A673 (cell line): ENCODE measurements around the gene STARD13.

ENCODE experiments used
- EZH2 ChIP-seq: fragments of 200-600 bp; sonication (generic); IDR thresholded peaks from 2 replicates; pipeline ENCODE4 v1.6.1; 2017; ENCODE audit warnings: borderline replicate concordance, low read depth, mild to moderate bottlenecking, mixed read lengths, antibody characterized with exemption, low read length; ENCODE audit not compliant: poor library complexity, severe bottlenecking
- TF ChIP-seq, protein P1 (sequence below): fragments of 300-800, 200-600 bp; sonication (generic); conservative IDR thresholded peaks from 2 replicates; pipeline ENCODE4 v1.5.1; 2017; ENCODE audit warnings: low read depth, mild to moderate bottlenecking, antibody characterized with exemption, low read length, moderate library complexity, mixed read lengths

DNA sequence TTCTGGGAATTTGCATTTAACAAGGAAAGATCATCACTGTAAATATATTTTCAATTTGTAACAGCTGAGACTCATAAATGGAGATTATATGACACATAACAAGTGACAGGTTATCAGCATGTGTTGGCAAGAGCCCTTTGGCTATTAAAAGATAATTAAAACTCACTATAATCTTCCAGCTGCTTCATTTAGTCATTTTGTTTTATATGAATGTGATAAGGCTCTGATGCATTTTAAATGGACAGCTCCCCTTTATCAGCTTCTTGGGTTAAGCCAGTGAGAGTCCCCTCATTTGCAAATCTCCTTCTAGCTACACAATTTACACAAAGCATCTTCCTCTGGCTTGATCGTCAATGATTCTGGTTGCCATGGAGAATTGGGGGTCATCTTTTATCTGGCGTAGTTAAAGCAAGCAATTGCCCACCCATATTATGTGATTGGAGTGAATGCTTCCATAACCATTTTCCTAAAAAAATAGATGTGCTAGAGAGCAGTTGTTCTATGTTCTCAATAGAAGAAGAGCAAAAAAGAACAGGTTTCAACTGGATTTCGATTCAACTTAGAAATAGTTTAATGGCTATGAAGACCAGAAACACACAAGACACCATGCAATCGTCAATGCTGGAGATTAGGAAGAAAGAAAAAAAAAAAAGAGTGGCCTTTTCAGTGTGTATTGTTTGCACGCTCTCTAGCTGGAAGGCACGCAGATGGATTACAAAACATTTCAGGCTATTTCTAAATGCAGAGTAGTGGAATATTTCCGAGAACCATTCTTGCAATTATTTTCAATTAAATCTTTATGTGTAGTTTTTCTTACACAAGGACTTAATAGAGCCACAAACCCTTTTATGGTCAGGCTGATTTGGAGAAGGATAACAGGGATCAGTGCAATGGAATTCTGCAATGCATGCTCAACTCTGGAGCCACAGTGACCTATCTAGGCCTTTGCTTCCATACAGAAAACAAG, 27.4 kb downstream of the STARD13 start:
- TF ChIP-seq, protein P1, sequence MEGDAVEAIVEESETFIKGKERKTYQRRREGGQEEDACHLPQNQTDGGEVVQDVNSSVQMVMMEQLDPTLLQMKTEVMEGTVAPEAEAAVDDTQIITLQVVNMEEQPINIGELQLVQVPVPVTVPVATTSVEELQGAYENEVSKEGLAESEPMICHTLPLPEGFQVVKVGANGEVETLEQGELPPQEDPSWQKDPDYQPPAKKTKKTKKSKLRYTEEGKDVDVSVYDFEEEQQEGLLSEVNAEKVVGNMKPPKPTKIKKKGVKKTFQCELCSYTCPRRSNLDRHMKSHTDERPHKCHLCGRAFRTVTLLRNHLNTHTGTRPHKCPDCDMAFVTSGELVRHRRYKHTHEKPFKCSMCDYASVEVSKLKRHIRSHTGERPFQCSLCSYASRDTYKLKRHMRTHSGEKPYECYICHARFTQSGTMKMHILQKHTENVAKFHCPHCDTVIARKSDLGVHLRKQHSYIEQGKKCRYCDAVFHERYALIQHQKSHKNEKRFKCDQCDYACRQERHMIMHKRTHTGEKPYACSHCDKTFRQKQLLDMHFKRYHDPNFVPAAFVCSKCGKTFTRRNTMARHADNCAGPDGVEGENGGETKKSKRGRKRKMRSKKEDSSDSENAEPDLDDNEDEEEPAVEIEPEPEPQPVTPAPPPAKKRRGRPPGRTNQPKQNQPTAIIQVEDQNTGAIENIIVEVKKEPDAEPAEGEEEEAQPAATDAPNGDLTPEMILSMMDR, result no peak
- TF ChIP-seq EZH2, result no peak
